HEK293 (cell line): Measurements from ENCODE around the gene CPAMD8.

Source experiments
- TCF7L2 ChIP-seq: IDR thresholded peaks from 2 replicates; pipeline ENCODE4 v1.6.1; 2011; ENCODE audit warnings: low read depth, mild to moderate bottlenecking, inconsistent platforms, low read length, moderate library complexity, borderline replicate concordance
- YY1 ChIP-seq: fragments of 450-650 bp; formaldehyde crosslinking; IDR thresholded peaks from 2 replicates; pipeline ENCODE4 v1.5.1; 2018; ENCODE audit warnings: missing biosample characterization, missing genetic modification characterization
- TF ChIP-seq, protein P1 (sequence below): fragments of 450-650 bp; formaldehyde crosslinking; IDR thresholded peaks from 2 replicates; pipeline ENCODE4 v1.5.1; 2016; ENCODE audit warnings: missing biosample characterization, missing genetic modification characterization

- no peak for TF ChIP-seq YY1
- TF ChIP-seq, protein P1, sequence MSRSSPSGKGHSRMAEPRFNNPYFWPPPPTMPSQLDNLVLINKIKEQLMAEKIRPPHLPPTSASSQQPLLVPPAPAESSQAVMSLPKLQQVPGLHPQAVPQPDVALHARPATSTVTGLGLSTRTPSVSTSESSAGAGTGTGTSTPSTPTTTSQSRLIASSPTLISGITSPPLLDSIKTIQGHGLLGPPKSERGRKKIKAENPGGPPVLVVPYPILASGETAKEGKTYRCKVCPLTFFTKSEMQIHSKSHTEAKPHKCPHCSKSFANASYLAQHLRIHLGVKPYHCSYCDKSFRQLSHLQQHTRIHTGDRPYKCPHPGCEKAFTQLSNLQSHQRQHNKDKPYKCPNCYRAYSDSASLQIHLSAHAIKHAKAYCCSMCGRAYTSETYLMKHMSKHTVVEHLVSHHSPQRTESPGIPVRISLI, result no peak
- no peak for TF ChIP-seq TCF7L2
Observed at GRCh38 chr19:16902545-16902944, 124.1 kb downstream of the CPAMD8 start.
